ENCODE measurements around the gene EMILIN3. TPM values are rescaled to one million over a fixed set of nuclear protein-coding genes. Genes with fewer than 3 reads are reported as not detected.

Gene EMILIN3
- total RNA-seq, 2 donors from 2014 or later, result 0.14 to 0.27 TPM

- Histone ChIP-seq H3K4me1 (ENCODE audit: control insufficient read depth in 1 of 2, low read depth in 2 of 2) (no peaks in the 10 kb centered on the region), H3K9me3 (no peaks in the 10 kb centered on the region), H3K27me3 (replicated peaks; ENCODE audit: insufficient read depth) (no peaks in the 10 kb centered on the region), H3K36me3 (peaks cover 8% of the 10 kb centered on the region), H3K4me3 (no peak overlapping the region), H3K27ac (no peak overlapping the region)
- TF ChIP-seq CTCF (IDR thresholded peaks at IDR 0.05), result no peak
- no peak for DNase-seq (ENCODE audit: low spot score)
- no peak for ATAC-seq (ENCODE audit: insufficient number of reproducible peaks, low FRiP score, low read depth)
Observed at GRCh38 chr20:41359541-41360011, 7.0 kb downstream of the EMILIN3 start.

GRCh38 chr20:41358717-41359116 is 7.9 kb downstream of the EMILIN3 start:
- no peak for DNase-seq (ENCODE audit: low spot score)
- Histone ChIP-seq H3K4me1 (ENCODE audit: control insufficient read depth in 1 of 2, low read depth in 2 of 2) (no peaks in the 10 kb centered on the region), H3K4me3 (no peak overlapping the region), H3K27ac (no peak overlapping the region), H3K9me3 (no peaks in the 10 kb centered on the region), H3K27me3 (replicated peaks; ENCODE audit: insufficient read depth) (no peaks in the 10 kb centered on the region), H3K36me3 (peaks cover 8% of the 10 kb centered on the region)
- no peak for TF ChIP-seq CTCF (IDR thresholded peaks at IDR 0.05)
- no peak for ATAC-seq (ENCODE audit: insufficient number of reproducible peaks, low FRiP score, low read depth)

GRCh38 chr20:41358230-41358629 is 8.4 kb downstream of the EMILIN3 start:
- TF ChIP-seq CTCF (IDR thresholded peaks at IDR 0.05), result no peak
- Histone ChIP-seq H3K27me3 (replicated peaks; ENCODE audit: insufficient read depth) (no peaks in the 10 kb centered on the region), H3K36me3 (peaks cover 8% of the 10 kb centered on the region), H3K4me3 (no peak overlapping the region), H3K27ac (no peak overlapping the region), H3K4me1 (ENCODE audit: control insufficient read depth in 1 of 2, low read depth in 2 of 2) (no peaks in the 10 kb centered on the region), H3K9me3 (no peaks in the 10 kb centered on the region)
- ATAC-seq (ENCODE audit: insufficient number of reproducible peaks, low FRiP score, low read depth) (no peak), DNase-seq (ENCODE audit: low spot score) (no peak)

- H3K4me1 ChIP-seq (ENCODE audit: control insufficient read depth in 1 of 2, low read depth in 2 of 2), result no peaks in the 10 kb centered on the region
- no peak overlapping the region for H3K27ac ChIP-seq
- no peak for TF ChIP-seq CTCF (IDR thresholded peaks at IDR 0.05)
- no peak for ATAC-seq (ENCODE audit: insufficient number of reproducible peaks, low FRiP score, low read depth)
- no peak for DNase-seq (ENCODE audit: low spot score)
- no peaks in the 10 kb centered on the region for H3K9me3 ChIP-seq
- H3K27me3 ChIP-seq (replicated peaks; ENCODE audit: insufficient read depth), result no peaks in the 10 kb centered on the region
- H3K36me3 ChIP-seq, result peaks cover 8% of the 10 kb centered on the region
- no peak overlapping the region for H3K4me3 ChIP-seq
Observed at GRCh38 chr20:41357424-41358163, 9.0 kb downstream of the EMILIN3 start.

GRCh38 chr20:41356951-41357350 is 9.7 kb downstream of the EMILIN3 start:
- ATAC-seq (ENCODE audit: insufficient number of reproducible peaks, low FRiP score, low read depth), result no peak
- Histone ChIP-seq H3K27me3 (replicated peaks; ENCODE audit: insufficient read depth) (no peaks in the 10 kb centered on the region), H3K36me3 (peaks cover 8% of the 10 kb centered on the region), H3K4me1 (ENCODE audit: control insufficient read depth in 1 of 2, low read depth in 2 of 2) (no peaks in the 10 kb centered on the region), H3K9me3 (no peaks in the 10 kb centered on the region), H3K4me3 (no peak overlapping the region), H3K27ac (no peak overlapping the region)
- no peak for TF ChIP-seq CTCF (IDR thresholded peaks at IDR 0.05)
- DNase-seq (ENCODE audit: low spot score), result no peak
